Measurements from ENCODE around the gene WWOX. TPM values are rescaled to one million over a fixed set of nuclear protein-coding genes. Genes with fewer than 3 reads are reported as not detected.

The WWOX gene
- total RNA-seq, 1 experiment from 2014 or later: 15.6 TPM

DNA sequence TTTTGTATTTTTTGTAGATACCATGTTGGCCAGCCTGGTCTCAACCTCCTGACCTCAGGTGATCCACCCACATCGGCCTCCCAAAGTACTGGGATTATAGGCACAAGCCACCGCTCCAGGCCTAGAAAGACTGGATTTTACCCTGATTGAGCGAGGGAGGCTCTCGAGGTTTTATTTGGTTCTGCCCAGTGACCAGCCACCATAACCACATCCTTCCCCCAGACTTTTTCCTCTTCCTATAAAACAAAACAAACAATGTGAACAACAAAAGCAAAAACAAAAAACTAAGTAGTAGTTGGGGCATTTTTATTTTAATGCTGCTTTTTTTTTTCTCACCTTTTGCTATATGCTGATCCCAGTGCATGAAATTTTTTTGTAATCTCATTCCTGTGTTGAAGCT is 991.5 kb downstream of the WWOX start:
- Histone ChIP-seq H3K79me1 (ENCODE audit: insufficient read depth, low read depth, low read length, poor library complexity, severe bottlenecking) (no peaks in the 10 kb centered on the region), H4K20me1 (ENCODE audit: control insufficient read depth, insufficient read depth, insufficient read length) (no peaks in the 10 kb centered on the region), H3K14ac (ENCODE audit: insufficient read depth, low read length) (no peak overlapping the region), H3K4ac (ENCODE audit: low read depth, low read length) (no peak overlapping the region), H3K27me3 (ENCODE audit: insufficient read depth, low read length) (no peaks in the 10 kb centered on the region), H3K27ac (ENCODE audit: insufficient read length, low read depth, low read length) (no peak overlapping the region), H4K8ac (replicated peaks; ENCODE audit: insufficient read length, low read depth, low read length) (no peak overlapping the region), H3K9ac (ENCODE audit: extremely low read depth, insufficient read length, low read length) (no peak overlapping the region), H2BK20ac (ENCODE audit: low read depth, low read length, poor library complexity, severe bottlenecking) (no peak overlapping the region), H2BK5ac (ENCODE audit: insufficient read length, low read length) (no peak overlapping the region), H3K18ac (ENCODE audit: insufficient read length, low read depth, low read length) (no peak overlapping the region), H3K4me2 (ENCODE audit: insufficient read depth, insufficient read length, low read length) (no peak overlapping the region), H3K23me2 (ENCODE audit: insufficient read length, low read depth, low read length, poor library complexity, severe bottlenecking) (no peaks in the 10 kb centered on the region), H3K23ac (ENCODE audit: insufficient read length, low read depth, low read length) (no peak overlapping the region), H4K5ac (ENCODE audit: insufficient read length, low read depth, low read length) (no peak overlapping the region), H4K91ac (ENCODE audit: insufficient read length, low read depth, low read length) (no peak overlapping the region), H2BK12ac (ENCODE audit: insufficient read length, low read depth, low read length) (no peak overlapping the region), H3K9me3 (ENCODE audit: control insufficient read depth, low read depth, low read length) (no peaks in the 10 kb centered on the region), H2BK15ac (ENCODE audit: low read depth, low read length) (no peak overlapping the region), H2AFZ (ENCODE audit: low read length) (no peak overlapping the region), H2BK120ac (ENCODE audit: low read depth, low read length, poor library complexity, severe bottlenecking) (no peak overlapping the region), H2AK5ac (ENCODE audit: insufficient read length, low read length) (no peak overlapping the region), H3T11ph (ENCODE audit: low read length) (no peak overlapping the region), H3K56ac (ENCODE audit: insufficient read length, low read depth, low read length) (no peak overlapping the region), H3K4me1 (ENCODE audit: insufficient read depth, low read length) (no peaks in the 10 kb centered on the region; the same call in 1 of the 2 replicates), H3K79me2 (ENCODE audit: insufficient read depth, low read length) (no peaks in the 10 kb centered on the region)
- Mint-ChIP-seq H3K4me3 (no peak overlapping the region), H3K4me1 (peaks cover 6 to 9% of the 10 kb centered on the region in 2 experiments; a peak in 3 of 4 replicates), H3K9me3 (no peaks in the 10 kb centered on the region), H3K27ac (no peak overlapping the region), H3K27me3 (ENCODE audit: low read depth) (peaks cover 3% of the 10 kb centered on the region; the same call in 1 of the 2 replicates), H3K36me3 (ENCODE audit: insufficient read depth in 1 of 3, low read depth in 3 of 3) (no peaks in the 10 kb centered on the region)
- WGBS (ENCODE audit: extremely low coverage, insufficient read length, low lambda C conversion rate): no CpG with 5 or more reads among the region's 4 CpGs
- no peak for DNase-seq
- TF ChIP-seq, protein P1, sequence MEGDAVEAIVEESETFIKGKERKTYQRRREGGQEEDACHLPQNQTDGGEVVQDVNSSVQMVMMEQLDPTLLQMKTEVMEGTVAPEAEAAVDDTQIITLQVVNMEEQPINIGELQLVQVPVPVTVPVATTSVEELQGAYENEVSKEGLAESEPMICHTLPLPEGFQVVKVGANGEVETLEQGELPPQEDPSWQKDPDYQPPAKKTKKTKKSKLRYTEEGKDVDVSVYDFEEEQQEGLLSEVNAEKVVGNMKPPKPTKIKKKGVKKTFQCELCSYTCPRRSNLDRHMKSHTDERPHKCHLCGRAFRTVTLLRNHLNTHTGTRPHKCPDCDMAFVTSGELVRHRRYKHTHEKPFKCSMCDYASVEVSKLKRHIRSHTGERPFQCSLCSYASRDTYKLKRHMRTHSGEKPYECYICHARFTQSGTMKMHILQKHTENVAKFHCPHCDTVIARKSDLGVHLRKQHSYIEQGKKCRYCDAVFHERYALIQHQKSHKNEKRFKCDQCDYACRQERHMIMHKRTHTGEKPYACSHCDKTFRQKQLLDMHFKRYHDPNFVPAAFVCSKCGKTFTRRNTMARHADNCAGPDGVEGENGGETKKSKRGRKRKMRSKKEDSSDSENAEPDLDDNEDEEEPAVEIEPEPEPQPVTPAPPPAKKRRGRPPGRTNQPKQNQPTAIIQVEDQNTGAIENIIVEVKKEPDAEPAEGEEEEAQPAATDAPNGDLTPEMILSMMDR (conservative IDR thresholded peaks at IDR 0.05): no peak
